ENCODE data around the gene RNF220. TPM values are rescaled to one million over a fixed set of nuclear protein-coding genes. Genes with fewer than 3 reads are reported as not detected.
A peak's percentile ranks its signal among the peaks of the same experiment; 100 is the strongest.

Gene RNF220
- polyA plus RNA-seq, 1 donor, result 83.4 TPM

- peak in 1 of 2 donors; percentile 37 for DNase-seq
- no peak overlapping the region for H3K4me3 ChIP-seq (ENCODE audit: low read length)
- H3K4me1 ChIP-seq (ENCODE audit: control insufficient read depth, insufficient read depth, low read length), result peaks cover 5% of the 10 kb centered on the region
- H3K9me3 ChIP-seq (ENCODE audit: control insufficient read depth, low read depth, low read length), result no peaks in the 10 kb centered on the region
- no peaks in the 10 kb centered on the region for H3K27me3 ChIP-seq (ENCODE audit: control insufficient read depth, insufficient read depth, low read length)
- H3K27ac ChIP-seq (ENCODE audit: low read length), result no peak overlapping the region
- H3K36me3 ChIP-seq (ENCODE audit: control insufficient read depth, insufficient read depth, low read length), result no peaks in the 10 kb centered on the region
- 46% methylated on average over 5 of the region's 14 CpGs for WGBS (ENCODE audit: insufficient coverage, low lambda C conversion rate)
Observed at GRCh38 chr1:44681905-44682882, 277.1 kb downstream of the RNF220 start.

GRCh38 chr1:44682883-44683265 lies 277.8 kb downstream of the RNF220 start:
- 96% methylated on average over 3 of the region's 3 CpGs for WGBS (ENCODE audit: insufficient coverage, low lambda C conversion rate)
- no peak overlapping the region for H3K27ac ChIP-seq (ENCODE audit: low read length)
- no peak overlapping the region for H3K4me3 ChIP-seq (ENCODE audit: low read length)
- no peaks in the 10 kb centered on the region for H3K9me3 ChIP-seq (ENCODE audit: control insufficient read depth, low read depth, low read length)
- no peaks in the 10 kb centered on the region for H3K27me3 ChIP-seq (ENCODE audit: control insufficient read depth, insufficient read depth, low read length)
- peaks cover 4% of the 10 kb centered on the region for H3K4me1 ChIP-seq (ENCODE audit: control insufficient read depth, insufficient read depth, low read length)
- no peaks in the 10 kb centered on the region for H3K36me3 ChIP-seq (ENCODE audit: control insufficient read depth, insufficient read depth, low read length)
- no peak for DNase-seq

- Histone ChIP-seq H3K27me3 (ENCODE audit: control insufficient read depth, insufficient read depth, low read length) (no peaks in the 10 kb centered on the region), H3K27ac (ENCODE audit: low read length) (no peak overlapping the region), H3K4me1 (ENCODE audit: control insufficient read depth, insufficient read depth, low read length) (no peaks in the 10 kb centered on the region), H3K36me3 (ENCODE audit: control insufficient read depth, insufficient read depth, low read length) (no peaks in the 10 kb centered on the region), H3K4me3 (ENCODE audit: low read length) (no peak overlapping the region), H3K9me3 (ENCODE audit: control insufficient read depth, low read depth, low read length) (no peaks in the 10 kb centered on the region)
- no CpG with 5 or more reads among the region's 1 CpG for WGBS (ENCODE audit: insufficient coverage, low lambda C conversion rate)
- DNase-seq, result no peak
Observed at GRCh38 chr1:44684525-44684924, 279.5 kb downstream of the RNF220 start.

- Histone ChIP-seq H3K9me3 (ENCODE audit: control insufficient read depth, low read depth, low read length) (no peaks in the 10 kb centered on the region), H3K36me3 (ENCODE audit: control insufficient read depth, insufficient read depth, low read length) (no peaks in the 10 kb centered on the region), H3K4me1 (ENCODE audit: control insufficient read depth, insufficient read depth, low read length) (no peaks in the 10 kb centered on the region), H3K4me3 (ENCODE audit: low read length) (no peak overlapping the region), H3K27me3 (ENCODE audit: control insufficient read depth, insufficient read depth, low read length) (no peaks in the 10 kb centered on the region), H3K27ac (ENCODE audit: low read length) (no peak overlapping the region)
- WGBS (ENCODE audit: insufficient coverage, low lambda C conversion rate), result no CpG with 5 or more reads among the region's 4 CpGs
- no peak for DNase-seq
Observed at GRCh38 chr1:44685218-44685617, 280.2 kb downstream of the RNF220 start.

GRCh38 chr1:44685881-44686280 lies 280.8 kb downstream of the RNF220 start:
- no peaks in the 10 kb centered on the region for H3K36me3 ChIP-seq (ENCODE audit: control insufficient read depth, insufficient read depth, low read length)
- 65% methylated on average over 2 of the region's 8 CpGs for WGBS (ENCODE audit: insufficient coverage, low lambda C conversion rate)
- no peak for DNase-seq

GRCh38 chr1:44688760-44689446 lies 283.8 kb downstream of the RNF220 start:
- Histone ChIP-seq H3K4me1 (ENCODE audit: control insufficient read depth, insufficient read depth, low read length) (no peaks in the 10 kb centered on the region), H3K36me3 (ENCODE audit: control insufficient read depth, insufficient read depth, low read length) (no peaks in the 10 kb centered on the region), H3K27me3 (ENCODE audit: control insufficient read depth, insufficient read depth, low read length) (no peaks in the 10 kb centered on the region), H3K27ac (ENCODE audit: low read length) (no peak overlapping the region), H3K4me3 (ENCODE audit: low read length) (no peak overlapping the region), H3K9me3 (ENCODE audit: control insufficient read depth, low read depth, low read length) (no peaks in the 10 kb centered on the region)
- DNase-seq, result no peak
- WGBS (ENCODE audit: insufficient coverage, low lambda C conversion rate), result 98% methylated on average over 4 of the region's 12 CpGs

More at GRCh38 chr1:44685881-44686280, 280.8 kb downstream of the RNF220 start:
- Histone ChIP-seq H3K4me3 (ENCODE audit: low read length) (no peak overlapping the region), H3K27me3 (ENCODE audit: control insufficient read depth, insufficient read depth, low read length) (no peaks in the 10 kb centered on the region), H3K4me1 (ENCODE audit: control insufficient read depth, insufficient read depth, low read length) (no peaks in the 10 kb centered on the region), H3K9me3 (ENCODE audit: control insufficient read depth, low read depth, low read length) (no peaks in the 10 kb centered on the region), H3K27ac (ENCODE audit: low read length) (no peak overlapping the region)

- no CpG with 5 or more reads among the region's 3 CpGs for WGBS (ENCODE audit: insufficient coverage, low lambda C conversion rate)
- Histone ChIP-seq H3K9me3 (ENCODE audit: control insufficient read depth, low read depth, low read length) (no peaks in the 10 kb centered on the region), H3K36me3 (ENCODE audit: control insufficient read depth, insufficient read depth, low read length) (no peaks in the 10 kb centered on the region), H3K4me1 (ENCODE audit: control insufficient read depth, insufficient read depth, low read length) (no peaks in the 10 kb centered on the region), H3K27me3 (ENCODE audit: control insufficient read depth, insufficient read depth, low read length) (no peaks in the 10 kb centered on the region), H3K4me3 (ENCODE audit: low read length) (no peak overlapping the region), H3K27ac (ENCODE audit: low read length) (no peak overlapping the region)
- DNase-seq, result no peak
Observed at GRCh38 chr1:44689447-44689765, 284.4 kb downstream of the RNF220 start.

GRCh38 chr1:44693159-44693558 lies 288.1 kb downstream of the RNF220 start:
- no peak for DNase-seq
- H3K4me3 ChIP-seq (ENCODE audit: low read length), result no peak overlapping the region
- H3K27ac ChIP-seq (ENCODE audit: low read length), result no peak overlapping the region
- H3K4me1 ChIP-seq (ENCODE audit: control insufficient read depth, insufficient read depth, low read length), result no peaks in the 10 kb centered on the region
- WGBS (ENCODE audit: insufficient coverage, low lambda C conversion rate), result no CpG with 5 or more reads among the region's 2 CpGs
- H3K9me3 ChIP-seq (ENCODE audit: control insufficient read depth, low read depth, low read length), result no peaks in the 10 kb centered on the region
- no peaks in the 10 kb centered on the region for H3K36me3 ChIP-seq (ENCODE audit: control insufficient read depth, insufficient read depth, low read length)
- no peaks in the 10 kb centered on the region for H3K27me3 ChIP-seq (ENCODE audit: control insufficient read depth, insufficient read depth, low read length)

- H3K4me3 ChIP-seq (ENCODE audit: low read length), result no peak overlapping the region
- no peaks in the 10 kb centered on the region for H3K27me3 ChIP-seq (ENCODE audit: control insufficient read depth, insufficient read depth, low read length)
- H3K4me1 ChIP-seq (ENCODE audit: control insufficient read depth, insufficient read depth, low read length), result no peaks in the 10 kb centered on the region
- WGBS (ENCODE audit: insufficient coverage, low lambda C conversion rate), result 100% methylated on average over 2 of the region's 3 CpGs
- no peaks in the 10 kb centered on the region for H3K9me3 ChIP-seq (ENCODE audit: control insufficient read depth, low read depth, low read length)
- no peaks in the 10 kb centered on the region for H3K36me3 ChIP-seq (ENCODE audit: control insufficient read depth, insufficient read depth, low read length)
- no peak overlapping the region for H3K27ac ChIP-seq (ENCODE audit: low read length)
- DNase-seq, result no peak
Observed at GRCh38 chr1:44693900-44694299, 288.8 kb downstream of the RNF220 start.

GRCh38 chr1:44694863-44695478 lies 289.9 kb downstream of the RNF220 start:
- no CpG with 5 or more reads among the region's 7 CpGs for WGBS (ENCODE audit: insufficient coverage, low lambda C conversion rate)
- no peak for DNase-seq
- Histone ChIP-seq H3K27ac (ENCODE audit: low read length) (no peak overlapping the region), H3K9me3 (ENCODE audit: control insufficient read depth, low read depth, low read length) (no peaks in the 10 kb centered on the region), H3K4me3 (ENCODE audit: low read length) (no peak overlapping the region), H3K36me3 (ENCODE audit: control insufficient read depth, insufficient read depth, low read length) (no peaks in the 10 kb centered on the region), H3K4me1 (ENCODE audit: control insufficient read depth, insufficient read depth, low read length) (no peaks in the 10 kb centered on the region), H3K27me3 (ENCODE audit: control insufficient read depth, insufficient read depth, low read length) (no peaks in the 10 kb centered on the region)

All from large intestine (tissue), 3 donors.